HG03342 (cell line): ENCODE measurements around the gene NUS1.
"Not testable (repeated sequence)": the region's sequence is repeated elsewhere in the genome, so short reads cannot be mapped to it uniquely, and the experiment has no call there.

ENCODE experiments used
- ATAC-seq: cut with Tn5 transposase; IDR thresholded peaks from one replicate; pipeline ENCODE4 v1.9.1; 2021; ENCODE audit warnings: mild to moderate bottlenecking, moderate library complexity; ENCODE audit not compliant: unreplicated experiment

The NUS1 gene

DNA sequence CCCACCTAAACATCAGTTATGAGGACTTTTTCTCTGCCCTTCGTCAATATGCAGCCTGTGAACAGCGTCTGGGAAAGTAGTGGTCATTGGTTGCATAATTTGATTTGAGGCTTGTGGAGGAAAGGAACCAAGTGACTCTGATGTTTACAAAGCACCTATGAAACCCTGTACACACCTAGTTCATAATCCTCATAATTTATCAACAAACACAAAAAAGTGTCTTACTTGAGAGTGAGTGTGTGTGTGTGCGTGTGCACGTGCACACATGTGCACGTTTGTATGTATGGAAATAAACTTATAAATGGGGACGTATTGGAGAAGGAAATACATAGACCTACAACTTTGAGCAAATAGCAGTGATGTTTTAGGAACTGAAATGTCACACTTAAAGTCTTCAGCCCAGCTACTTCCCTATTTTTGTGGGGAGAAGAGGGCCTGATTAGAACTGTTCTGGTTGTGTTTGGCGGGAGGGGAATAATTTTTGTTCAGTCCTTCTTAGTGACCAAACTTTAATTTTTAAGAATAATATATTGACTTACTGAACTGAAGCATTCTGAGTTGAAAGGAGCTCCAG is 31.8 kb downstream of the NUS1 start:
- ATAC-seq, result not testable (repeated sequence)

DNA sequence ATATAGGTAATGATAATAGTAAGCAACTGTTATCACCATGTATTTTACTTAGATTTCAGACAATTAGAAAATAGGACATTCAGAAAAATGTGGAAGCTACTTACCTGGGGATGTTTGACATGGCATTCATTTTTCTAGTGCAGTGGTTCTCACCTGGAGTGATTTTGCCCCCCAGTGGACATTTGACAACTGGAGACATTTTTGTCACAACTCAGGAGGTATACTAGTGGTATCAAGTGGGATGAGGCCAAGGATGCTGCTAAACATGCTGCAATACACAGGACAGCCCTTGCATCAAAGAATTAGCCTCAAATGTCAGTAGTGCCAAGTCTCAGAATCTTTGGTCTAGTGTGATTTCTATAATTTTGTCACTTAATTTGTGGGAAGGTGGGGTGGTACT is 36.1 kb downstream of the NUS1 start:
- ATAC-seq, result no peak

DNA sequence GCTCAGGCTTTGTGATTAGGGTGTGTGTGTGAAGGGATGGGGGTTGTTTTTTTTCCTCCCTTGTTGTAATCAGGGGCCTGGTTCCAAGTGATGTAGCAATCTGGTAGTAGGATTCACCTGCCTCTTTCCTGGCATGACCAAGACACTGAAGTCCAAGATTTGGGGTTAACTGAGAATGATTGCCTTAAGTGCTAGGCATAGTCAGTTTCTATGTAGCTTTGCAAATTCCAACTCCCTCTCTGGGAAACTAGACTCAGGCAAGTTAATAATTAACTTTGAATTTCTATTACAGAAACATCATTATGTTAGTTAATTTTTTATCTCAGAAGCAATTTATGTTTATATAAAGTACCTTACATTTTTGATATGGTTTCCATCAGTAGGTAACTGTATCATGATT is 43.6 kb downstream of the NUS1 start:
- ATAC-seq, result no peak

DNA sequence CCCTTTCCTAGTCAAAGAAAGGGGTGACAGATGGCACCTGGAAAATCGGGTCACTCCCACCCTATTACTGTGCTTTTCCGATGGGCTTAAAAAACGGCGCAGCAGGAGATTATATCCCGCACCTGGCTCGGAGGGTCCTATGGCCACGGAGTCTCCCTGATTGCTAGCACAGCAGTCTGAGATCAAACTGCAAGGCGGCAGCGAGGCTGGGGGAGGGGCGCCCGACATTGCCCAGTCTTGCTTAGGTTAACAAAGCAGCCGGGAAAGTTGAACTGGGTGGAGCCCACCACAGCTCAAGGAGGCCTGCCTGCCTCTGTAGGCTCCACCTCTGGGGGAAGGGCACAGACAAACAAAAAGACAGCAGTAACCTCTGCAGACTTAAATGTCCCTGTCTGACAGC is 46.3 kb downstream of the NUS1 start:
- ATAC-seq, result not testable (repeated sequence)

DNA sequence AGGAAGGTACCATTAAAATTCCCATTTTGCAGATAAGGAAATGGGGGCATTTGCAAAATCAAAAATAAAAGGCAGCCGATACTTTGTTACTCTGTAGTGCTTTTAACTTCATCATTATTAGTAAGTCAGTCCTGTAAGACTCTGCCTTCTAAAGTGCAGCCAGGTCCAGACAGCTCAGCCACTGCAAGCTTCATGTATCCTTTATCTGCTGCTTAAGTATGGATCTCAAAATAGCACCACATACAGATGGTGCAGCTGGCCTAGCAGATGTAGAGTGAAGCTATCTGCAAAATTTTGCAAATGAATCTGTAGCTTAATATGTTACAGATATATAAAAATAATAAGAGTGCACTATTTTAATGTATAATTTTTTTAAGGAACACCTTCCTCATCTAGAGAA is 53.4 kb downstream of the NUS1 start:
- ATAC-seq, result no peak

DNA sequence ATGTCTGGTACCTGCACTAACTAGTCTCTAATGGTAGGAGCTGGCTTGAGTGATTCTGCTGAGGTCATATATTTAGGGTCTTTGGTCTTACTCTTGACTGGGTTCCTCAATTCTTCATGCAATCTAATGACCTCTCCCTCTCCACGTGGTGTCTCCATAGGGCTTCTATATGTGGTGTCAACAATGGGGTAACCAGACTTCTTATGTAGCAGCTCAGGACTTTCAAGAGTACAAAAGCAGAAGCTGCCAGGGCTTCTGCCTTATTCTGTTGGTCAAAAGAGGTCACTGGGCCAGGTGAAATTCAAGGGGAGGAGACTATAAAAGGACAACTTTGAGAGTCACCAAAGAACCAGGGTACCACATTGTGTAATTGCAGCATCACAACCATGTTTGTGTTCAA is 54.3 kb downstream of the NUS1 start:
- ATAC-seq, result no peak

DNA sequence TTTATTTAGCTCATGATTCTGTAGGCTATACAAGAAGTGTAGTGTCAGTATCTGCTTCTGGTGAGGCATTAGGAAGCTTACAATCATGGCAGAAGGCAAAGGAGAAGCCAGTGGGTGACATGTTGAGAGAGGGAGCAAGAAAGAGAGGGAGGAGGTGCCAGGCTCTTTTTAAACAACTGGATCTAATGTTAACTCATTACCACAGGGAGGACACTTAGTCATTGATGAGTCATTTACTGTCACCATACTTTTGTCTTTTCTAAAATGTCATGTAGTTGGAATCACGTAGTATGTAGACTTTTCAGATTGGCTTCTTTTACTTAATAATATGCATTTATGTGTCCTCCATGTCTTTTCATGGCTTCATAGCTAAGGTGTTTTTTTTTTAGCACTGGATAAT is 58.1 kb downstream of the NUS1 start:
- ATAC-seq, result no peak

DNA sequence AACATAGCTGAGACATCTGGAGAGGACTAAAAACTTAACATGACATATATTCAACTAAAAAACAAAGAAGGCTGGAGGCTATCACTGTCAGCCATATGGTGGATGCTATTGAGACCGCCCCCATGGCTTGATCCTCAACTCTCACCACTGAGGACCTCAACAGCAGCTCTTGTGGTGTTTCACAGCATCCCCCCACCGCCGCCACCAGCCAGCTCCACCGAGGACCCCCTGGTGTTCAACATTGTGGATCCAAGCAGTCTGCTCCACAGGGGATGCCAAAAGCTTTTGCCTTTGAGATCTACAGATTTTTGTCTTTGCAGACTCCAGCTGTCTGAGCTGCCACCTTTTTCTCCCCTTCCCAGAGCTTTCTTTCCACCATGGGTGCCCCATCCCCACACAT is 64.6 kb downstream of the NUS1 start:
- no peak for ATAC-seq

DNA sequence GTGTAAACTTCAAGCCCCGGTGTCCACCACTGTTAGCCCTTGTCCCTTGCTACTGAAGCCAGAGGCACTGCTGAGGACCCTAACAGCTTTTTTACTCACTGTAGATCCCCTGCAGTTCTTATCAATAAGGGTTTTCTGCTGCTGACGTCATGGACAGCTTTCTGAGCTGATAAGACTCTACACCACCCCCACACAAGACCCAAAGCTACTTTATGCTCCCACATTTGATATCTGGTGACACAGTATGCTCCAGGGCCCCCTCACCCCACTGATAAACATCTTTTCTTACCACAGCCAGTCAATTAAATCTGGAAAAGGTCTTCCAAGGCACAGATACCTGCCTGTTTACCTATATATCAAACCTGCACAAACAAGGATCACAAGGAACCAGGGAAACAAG is 65.3 kb downstream of the NUS1 start:
- no peak for ATAC-seq

DNA sequence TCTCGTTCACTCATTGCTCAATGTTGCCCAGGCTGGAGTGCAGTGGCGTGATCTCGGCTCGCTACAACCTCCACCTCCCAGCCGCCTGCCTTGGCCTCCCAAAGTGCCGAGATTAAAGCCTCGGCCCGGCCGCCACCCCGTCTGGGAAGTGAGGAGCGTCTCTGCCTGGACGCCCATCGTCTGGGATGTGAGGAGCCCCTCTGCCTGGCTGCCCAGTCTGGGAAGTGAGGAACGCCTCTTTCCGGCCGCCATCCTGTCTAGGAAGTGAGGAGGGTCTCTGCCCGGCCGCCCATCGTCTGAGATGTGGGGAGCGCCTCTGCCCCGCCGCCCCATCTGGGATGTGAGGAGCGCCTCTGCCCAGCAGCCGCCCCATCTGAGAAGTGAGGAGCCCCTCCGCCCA is 75.4 kb downstream of the NUS1 start:
- ATAC-seq, result not testable (repeated sequence)
